Fibroblast of villous mesenchyme (primary cell): ENCODE data around the gene INHBE. TPM values are rescaled to one million over a fixed set of nuclear protein-coding genes. Genes with fewer than 3 reads are reported as not detected.

Experiments
- DNase-seq: peaks from one replicate; pipeline ENCODE4 v3.0.0-alpha.2; 2010; ENCODE audit warnings: low read depth
- H3K4me3 ChIP-seq: 2 replicates; pipeline ENCODE4 v1.5.1; 2011; ENCODE audit warnings: low read depth, mild to moderate bottlenecking, low read length
- total RNA-seq: library from RNA; depleted of rRNA; stranded (reverse); fragments of >200 nt; gene quantifications from 2 replicates; pipeline ENCODE4 v1.2.3, GENCODE V29; 2012
- TF ChIP-seq, protein P1 (sequence below): IDR thresholded peaks from 2 replicates; pipeline ENCODE4 v1.5.1; 2012; ENCODE audit warnings: low read depth, mild to moderate bottlenecking, low read length; ENCODE audit not compliant: insufficient read depth

INHBE gene
- total RNA-seq, 1 donor: 1.7 TPM

DNA sequence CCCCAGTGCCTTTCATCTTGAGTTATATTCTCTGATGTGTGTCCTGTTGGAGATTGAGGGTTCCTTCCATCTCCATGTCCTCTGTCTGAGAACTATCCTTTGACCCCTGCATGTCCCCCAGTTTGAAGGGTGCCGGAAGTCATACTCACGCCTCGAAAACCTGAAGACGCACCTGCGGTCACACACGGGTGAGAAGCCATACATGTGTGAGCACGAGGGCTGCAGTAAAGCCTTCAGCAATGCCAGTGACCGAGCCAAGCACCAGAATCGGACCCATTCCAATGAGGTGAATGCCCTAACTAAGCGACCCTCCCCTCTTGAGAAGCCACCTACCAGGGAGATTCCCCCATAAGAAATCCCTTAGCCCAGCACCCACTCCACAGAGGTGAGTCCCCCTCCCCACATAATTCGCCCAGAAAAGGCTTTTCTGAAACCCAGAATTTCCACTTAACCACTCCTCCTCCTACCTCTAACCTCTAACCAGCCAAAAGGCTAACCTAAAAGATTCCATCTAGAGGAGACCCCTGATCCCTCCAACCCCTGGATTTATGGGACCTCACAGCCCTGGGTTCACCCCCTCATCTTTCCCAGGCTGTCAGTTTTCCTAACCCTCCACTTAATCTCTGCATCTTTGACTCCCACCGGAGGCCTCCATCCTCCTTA, 12.2 kb downstream of the INHBE start:
- DNase-seq: no peak
- no peak overlapping the region for H3K4me3 ChIP-seq
- TF ChIP-seq, protein P1, sequence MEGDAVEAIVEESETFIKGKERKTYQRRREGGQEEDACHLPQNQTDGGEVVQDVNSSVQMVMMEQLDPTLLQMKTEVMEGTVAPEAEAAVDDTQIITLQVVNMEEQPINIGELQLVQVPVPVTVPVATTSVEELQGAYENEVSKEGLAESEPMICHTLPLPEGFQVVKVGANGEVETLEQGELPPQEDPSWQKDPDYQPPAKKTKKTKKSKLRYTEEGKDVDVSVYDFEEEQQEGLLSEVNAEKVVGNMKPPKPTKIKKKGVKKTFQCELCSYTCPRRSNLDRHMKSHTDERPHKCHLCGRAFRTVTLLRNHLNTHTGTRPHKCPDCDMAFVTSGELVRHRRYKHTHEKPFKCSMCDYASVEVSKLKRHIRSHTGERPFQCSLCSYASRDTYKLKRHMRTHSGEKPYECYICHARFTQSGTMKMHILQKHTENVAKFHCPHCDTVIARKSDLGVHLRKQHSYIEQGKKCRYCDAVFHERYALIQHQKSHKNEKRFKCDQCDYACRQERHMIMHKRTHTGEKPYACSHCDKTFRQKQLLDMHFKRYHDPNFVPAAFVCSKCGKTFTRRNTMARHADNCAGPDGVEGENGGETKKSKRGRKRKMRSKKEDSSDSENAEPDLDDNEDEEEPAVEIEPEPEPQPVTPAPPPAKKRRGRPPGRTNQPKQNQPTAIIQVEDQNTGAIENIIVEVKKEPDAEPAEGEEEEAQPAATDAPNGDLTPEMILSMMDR: no peak

DNA sequence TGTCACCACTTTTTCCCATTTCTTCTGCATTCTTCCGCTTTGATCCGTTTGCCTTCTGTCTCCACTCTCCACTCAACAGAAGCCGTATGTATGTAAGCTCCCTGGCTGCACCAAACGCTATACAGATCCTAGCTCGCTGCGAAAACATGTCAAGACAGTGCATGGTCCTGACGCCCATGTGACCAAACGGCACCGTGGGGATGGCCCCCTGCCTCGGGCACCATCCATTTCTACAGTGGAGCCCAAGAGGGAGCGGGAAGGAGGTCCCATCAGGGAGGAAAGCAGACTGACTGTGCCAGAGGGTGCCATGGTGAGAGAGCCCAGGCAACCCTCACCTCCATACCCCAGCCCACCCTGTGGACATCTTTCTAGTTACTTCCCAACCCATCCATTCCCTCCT, 12.8 kb downstream of the INHBE start:
- TF ChIP-seq, protein P1: no peak
- no peak for DNase-seq
- no peak overlapping the region for H3K4me3 ChIP-seq

DNA sequence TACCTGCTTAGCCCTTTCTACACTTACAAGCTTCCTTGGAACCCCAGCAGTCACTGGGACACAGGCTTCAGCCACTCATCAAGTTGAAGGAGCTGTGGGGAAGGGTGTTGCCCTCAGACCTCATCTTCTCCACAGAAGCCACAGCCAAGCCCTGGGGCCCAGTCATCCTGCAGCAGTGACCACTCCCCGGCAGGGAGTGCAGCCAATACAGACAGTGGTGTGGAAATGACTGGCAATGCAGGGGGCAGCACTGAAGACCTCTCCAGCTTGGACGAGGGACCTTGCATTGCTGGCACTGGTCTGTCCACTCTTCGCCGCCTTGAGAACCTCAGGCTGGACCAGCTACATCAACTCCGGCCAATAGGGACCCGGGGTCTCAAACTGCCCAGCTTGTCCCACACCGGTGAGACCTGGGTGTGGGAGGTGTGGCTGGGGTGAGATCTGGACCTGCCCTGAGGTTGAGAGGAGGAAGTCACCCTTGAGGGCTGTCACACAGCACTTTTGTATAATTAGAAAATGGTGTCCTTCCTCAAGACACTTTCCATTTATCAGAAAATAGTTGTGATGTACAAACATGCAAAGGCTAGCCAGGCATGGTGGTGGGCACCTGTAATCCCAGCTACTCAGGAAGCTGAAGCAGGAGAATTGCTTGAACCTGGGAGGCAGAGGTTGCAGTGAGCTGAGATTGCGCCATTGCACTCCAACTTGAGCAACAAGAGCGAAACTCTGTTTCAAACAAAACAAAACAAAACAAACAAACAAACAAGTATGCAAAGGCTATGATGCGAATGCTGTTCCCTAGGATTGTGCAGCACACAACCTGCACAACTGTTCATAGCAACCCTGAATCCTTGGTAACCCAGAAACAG, 14.4 kb downstream of the INHBE start:
- TF ChIP-seq, protein P1: no peak
- DNase-seq: no peak
- H3K4me3 ChIP-seq: no peak overlapping the region

DNA sequence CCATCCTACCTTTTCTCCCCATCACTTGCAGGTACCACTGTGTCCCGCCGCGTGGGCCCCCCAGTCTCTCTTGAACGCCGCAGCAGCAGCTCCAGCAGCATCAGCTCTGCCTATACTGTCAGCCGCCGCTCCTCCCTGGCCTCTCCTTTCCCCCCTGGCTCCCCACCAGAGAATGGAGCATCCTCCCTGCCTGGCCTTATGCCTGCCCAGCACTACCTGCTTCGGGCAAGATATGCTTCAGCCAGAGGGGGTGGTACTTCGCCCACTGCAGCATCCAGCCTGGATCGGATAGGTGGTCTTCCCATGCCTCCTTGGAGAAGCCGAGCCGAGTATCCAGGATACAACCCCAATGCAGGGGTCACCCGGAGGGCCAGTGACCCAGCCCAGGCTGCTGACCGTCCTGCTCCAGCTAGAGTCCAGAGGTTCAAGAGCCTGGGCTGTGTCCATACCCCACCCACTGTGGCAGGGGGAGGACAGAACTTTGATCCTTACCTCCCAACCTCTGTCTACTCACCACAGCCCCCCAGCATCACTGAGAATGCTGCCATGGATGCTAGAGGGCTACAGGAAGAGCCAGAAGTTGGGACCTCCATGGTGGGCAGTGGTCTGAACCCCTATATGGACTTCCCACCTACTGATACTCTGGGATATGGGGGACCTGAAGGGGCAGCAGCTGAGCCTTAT, 15.3 kb downstream of the INHBE start:
- no peak for DNase-seq
- no peak overlapping the region for H3K4me3 ChIP-seq
- TF ChIP-seq, protein P1: no peak

DNA sequence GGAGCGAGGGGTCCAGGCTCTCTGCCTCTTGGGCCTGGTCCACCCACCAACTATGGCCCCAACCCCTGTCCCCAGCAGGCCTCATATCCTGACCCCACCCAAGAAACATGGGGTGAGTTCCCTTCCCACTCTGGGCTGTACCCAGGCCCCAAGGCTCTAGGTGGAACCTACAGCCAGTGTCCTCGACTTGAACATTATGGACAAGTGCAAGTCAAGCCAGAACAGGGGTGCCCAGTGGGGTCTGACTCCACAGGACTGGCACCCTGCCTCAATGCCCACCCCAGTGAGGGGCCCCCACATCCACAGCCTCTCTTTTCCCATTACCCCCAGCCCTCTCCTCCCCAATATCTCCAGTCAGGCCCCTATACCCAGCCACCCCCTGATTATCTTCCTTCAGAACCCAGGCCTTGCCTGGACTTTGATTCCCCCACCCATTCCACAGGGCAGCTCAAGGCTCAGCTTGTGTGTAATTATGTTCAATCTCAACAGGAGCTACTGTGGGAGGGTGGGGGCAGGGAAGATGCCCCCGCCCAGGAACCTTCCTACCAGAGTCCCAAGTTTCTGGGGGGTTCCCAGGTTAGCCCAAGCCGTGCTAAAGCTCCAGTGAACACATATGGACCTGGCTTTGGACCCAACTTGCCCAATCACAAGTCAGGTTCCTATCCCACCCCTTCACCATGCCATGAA, 16.0 kb downstream of the INHBE start:
- DNase-seq: no peak
- TF ChIP-seq, protein P1: no peak
- no peak overlapping the region for H3K4me3 ChIP-seq

DNA sequence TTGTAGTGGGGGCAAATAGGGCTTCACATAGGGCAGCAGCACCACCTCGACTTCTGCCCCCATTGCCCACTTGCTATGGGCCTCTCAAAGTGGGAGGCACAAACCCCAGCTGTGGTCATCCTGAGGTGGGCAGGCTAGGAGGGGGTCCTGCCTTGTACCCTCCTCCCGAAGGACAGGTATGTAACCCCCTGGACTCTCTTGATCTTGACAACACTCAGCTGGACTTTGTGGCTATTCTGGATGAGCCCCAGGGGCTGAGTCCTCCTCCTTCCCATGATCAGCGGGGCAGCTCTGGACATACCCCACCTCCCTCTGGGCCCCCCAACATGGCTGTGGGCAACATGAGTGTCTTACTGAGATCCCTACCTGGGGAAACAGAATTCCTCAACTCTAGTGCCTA, 16.6 kb downstream of the INHBE start:
- TF ChIP-seq, protein P1: no peak
- H3K4me3 ChIP-seq: no peak overlapping the region
- no peak for DNase-seq
